ENCODE results near the gene GSG1L.
A peak's percentile ranks its signal among the peaks of the same experiment; 100 is the strongest.

The GSG1L gene

GRCh38 chr16:28082624-28083023 is 19.1 kb upstream of the GSG1L start:
- no peaks in the 10 kb centered on the region for H3K4me1 Mint-ChIP-seq
- H3K36me3 Mint-ChIP-seq: no peaks in the 10 kb centered on the region
- H3K27me3 Mint-ChIP-seq: no peaks in the 10 kb centered on the region
- H3K9me3 Mint-ChIP-seq: no peaks in the 10 kb centered on the region
- no peak overlapping the region for H3K4me3 Mint-ChIP-seq
- H3K27ac Mint-ChIP-seq: no peak overlapping the region

- H3K36me3 Mint-ChIP-seq: no peaks in the 10 kb centered on the region
- no peaks in the 10 kb centered on the region for H3K4me1 Mint-ChIP-seq
- H3K27me3 Mint-ChIP-seq: no peaks in the 10 kb centered on the region
- no peaks in the 10 kb centered on the region for H3K9me3 Mint-ChIP-seq
- H3K4me3 Mint-ChIP-seq: no peak overlapping the region
- H3K27ac Mint-ChIP-seq: no peak overlapping the region
These were observed 18.0 kb upstream of the GSG1L start for GRCh38 chr16:28081391-28081968.

DNA sequence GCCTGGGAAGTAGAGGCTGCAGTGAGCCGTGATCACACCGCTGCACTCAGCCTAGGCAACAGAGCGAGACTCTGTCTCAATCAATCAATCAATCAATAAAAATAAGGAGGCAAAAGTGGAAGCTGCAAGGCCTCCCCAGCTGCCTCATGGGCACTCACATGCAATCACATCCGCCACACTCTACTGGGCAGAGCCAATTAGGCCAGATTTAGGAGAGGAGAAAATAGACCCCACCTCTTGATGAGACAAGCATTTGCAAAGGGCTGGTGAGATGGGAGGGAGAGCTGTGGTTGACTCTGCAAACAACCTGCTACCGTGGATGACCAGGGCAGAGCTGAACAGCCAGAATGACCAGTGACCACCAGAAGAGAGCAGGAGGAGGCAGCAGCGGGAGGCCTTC is 14.7 kb upstream of the GSG1L start:
- Mint-ChIP-seq H3K27me3 (no peaks in the 10 kb centered on the region), H3K4me3 (no peak overlapping the region), H3K9me3 (no peaks in the 10 kb centered on the region), H3K27ac (no peak overlapping the region), H3K4me1 (no peaks in the 10 kb centered on the region), H3K36me3 (no peaks in the 10 kb centered on the region)

GRCh38 chr16:28073836-28074235 is 10.3 kb upstream of the GSG1L start:
- Mint-ChIP-seq H3K4me1 (peaks cover 4% of the 10 kb centered on the region), H3K27ac (no peak overlapping the region), H3K27me3 (peaks cover 2% of the 10 kb centered on the region), H3K9me3 (no peaks in the 10 kb centered on the region), H3K36me3 (no peaks in the 10 kb centered on the region), H3K4me3 (no peak overlapping the region)

GRCh38 chr16:28072087-28072486 is 8.6 kb upstream of the GSG1L start:
- Mint-ChIP-seq H3K27me3 (peaks cover 2% of the 10 kb centered on the region), H3K4me3 (no peak overlapping the region), H3K4me1 (peaks cover 4% of the 10 kb centered on the region), H3K27ac (no peak overlapping the region), H3K9me3 (no peaks in the 10 kb centered on the region), H3K36me3 (no peaks in the 10 kb centered on the region)

DNA sequence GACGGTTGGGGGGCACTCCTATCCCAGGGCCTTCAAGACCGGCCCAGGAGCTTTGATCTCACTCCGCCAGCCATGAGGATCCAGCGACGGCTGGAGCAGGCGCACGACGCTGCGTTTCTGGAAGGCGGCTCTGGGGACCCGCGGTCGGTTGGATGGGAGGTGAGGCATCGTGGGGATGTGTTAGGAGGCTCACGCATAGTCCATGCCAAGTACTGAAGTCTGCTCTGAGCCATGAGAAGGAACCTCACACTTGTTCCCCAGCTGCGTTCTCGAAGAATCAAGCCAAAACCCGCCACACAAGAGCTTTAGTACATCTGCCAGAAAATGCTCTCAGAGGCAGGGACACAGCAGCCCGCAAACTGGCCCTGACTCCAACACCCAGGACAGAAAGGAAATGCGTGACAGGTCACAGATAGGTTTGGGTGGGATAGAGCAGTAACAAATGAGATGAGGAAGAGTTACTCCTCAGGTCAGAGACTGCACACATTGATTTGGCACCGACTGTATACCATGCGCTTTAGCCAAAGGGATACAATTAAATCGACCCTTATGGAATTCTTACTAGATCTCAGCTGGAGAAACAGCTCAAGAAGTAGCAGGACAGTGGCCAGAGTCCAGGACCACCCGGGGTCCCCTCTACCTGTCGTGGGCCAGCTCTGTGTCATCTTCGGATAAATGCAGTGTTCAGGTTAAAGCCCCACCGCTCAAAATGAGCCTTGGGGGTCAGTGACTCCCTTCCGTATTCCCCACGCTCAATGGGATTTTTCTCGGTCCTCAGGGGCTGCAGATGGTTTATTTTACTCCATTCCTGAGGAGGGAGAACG is 6.7 kb upstream of the GSG1L start:
- Mint-ChIP-seq H3K27ac (no peak overlapping the region), H3K36me3 (no peaks in the 10 kb centered on the region), H3K27me3 (peaks cover 7% of the 10 kb centered on the region), H3K9me3 (no peaks in the 10 kb centered on the region), H3K4me1 (peaks cover 4% of the 10 kb centered on the region), H3K4me3 (no peak overlapping the region)

GRCh38 chr16:28068976-28069375 is 5.5 kb upstream of the GSG1L start:
- peaks cover 10% of the 10 kb centered on the region for H3K27me3 Mint-ChIP-seq
- no peaks in the 10 kb centered on the region for H3K36me3 Mint-ChIP-seq
- peaks cover 4% of the 10 kb centered on the region for H3K4me1 Mint-ChIP-seq
- H3K27ac Mint-ChIP-seq: no peak overlapping the region
- no peaks in the 10 kb centered on the region for H3K9me3 Mint-ChIP-seq
- no peak overlapping the region for H3K4me3 Mint-ChIP-seq

DNA sequence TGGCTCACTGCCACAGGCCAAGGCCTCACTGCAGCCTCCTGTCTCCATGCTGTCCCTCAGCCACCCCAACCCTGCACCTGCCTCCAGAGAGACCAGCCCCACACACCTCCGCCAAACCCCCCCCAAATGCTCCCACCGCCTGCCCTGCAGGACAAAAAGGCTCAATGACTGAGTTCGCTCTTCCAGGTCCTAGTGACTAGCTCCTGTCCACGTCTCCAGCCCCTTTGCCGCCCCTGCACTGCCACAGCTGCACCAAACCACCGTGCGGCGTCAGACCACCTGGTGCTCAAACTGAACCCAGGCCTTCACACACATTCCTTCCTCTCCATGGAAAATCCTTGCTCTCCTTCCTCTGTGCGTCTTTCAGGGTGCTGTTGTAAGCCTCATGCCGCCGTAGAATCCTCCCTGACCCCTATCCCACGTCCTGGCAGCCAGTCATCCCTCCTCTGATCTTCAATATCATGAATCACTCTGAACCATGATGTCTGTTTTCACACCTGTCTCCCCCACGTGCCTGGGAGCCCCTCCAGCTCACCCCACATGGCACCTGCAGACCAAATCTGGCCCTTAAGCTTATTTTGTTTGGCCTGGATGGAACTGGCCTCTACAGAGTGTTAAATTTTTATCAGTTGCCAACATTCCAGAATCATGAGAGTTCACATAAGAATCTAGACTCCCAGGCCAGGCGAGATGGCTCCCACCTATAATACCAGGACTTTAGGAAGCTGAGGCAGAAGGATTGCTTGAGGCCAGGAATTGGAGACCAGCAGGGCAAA is 4.3 kb upstream of the GSG1L start:
- no peaks in the 10 kb centered on the region for H3K36me3 Mint-ChIP-seq
- no peak overlapping the region for H3K27ac Mint-ChIP-seq

GRCh38 chr16:28064706-28065249 is 1.3 kb upstream of the GSG1L start:
- Mint-ChIP-seq H3K36me3 (no peaks in the 10 kb centered on the region), H3K9me3 (no peaks in the 10 kb centered on the region), H3K4me3 (no peak overlapping the region), H3K27me3 (peaks cover 19% of the 10 kb centered on the region), H3K27ac (no peak overlapping the region), H3K4me1 (peaks cover 2% of the 10 kb centered on the region)

More for the DNA sequence above, 4.3 kb upstream of the GSG1L start:
- Mint-ChIP-seq H3K4me3 (no peak overlapping the region), H3K27me3 (peaks cover 10% of the 10 kb centered on the region), H3K4me1 (peaks cover 4% of the 10 kb centered on the region), H3K9me3 (no peaks in the 10 kb centered on the region)

DNA sequence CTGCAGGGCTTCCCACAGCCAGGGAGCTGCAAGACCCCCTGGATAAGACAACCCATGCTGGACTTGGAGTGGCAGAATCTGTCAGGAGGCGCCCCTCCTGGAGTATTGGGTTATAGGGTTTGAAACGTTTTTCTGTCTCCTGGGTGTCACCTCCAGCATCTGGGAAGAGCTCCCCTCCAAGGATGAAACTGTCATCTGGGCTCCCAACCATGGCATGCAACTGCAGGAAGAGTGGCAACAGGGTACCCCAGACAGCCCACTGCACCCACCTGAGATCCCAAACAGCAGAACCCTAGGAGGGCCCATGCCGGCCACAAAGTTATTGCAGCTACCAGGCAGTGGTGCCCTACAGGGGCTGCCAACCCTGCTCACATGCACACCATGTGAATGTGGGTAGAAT is 636 bp upstream of the GSG1L start:
- Mint-ChIP-seq H3K9me3 (no peaks in the 10 kb centered on the region), H3K36me3 (no peaks in the 10 kb centered on the region), H3K4me3 (peak overlapping the region; percentile 7), H3K27me3 (peaks cover 24% of the 10 kb centered on the region), H3K4me1 (peaks cover 5% of the 10 kb centered on the region), H3K27ac (no peak overlapping the region)

GRCh38 chr16:28062847-28063521 is 530 bp downstream of the GSG1L start:
- Mint-ChIP-seq H3K4me1 (peaks cover 12% of the 10 kb centered on the region), H3K9me3 (no peaks in the 10 kb centered on the region), H3K27me3 (peaks cover 28% of the 10 kb centered on the region), H3K4me3 (no peak overlapping the region), H3K27ac (no peak overlapping the region), H3K36me3 (no peaks in the 10 kb centered on the region)

DNA sequence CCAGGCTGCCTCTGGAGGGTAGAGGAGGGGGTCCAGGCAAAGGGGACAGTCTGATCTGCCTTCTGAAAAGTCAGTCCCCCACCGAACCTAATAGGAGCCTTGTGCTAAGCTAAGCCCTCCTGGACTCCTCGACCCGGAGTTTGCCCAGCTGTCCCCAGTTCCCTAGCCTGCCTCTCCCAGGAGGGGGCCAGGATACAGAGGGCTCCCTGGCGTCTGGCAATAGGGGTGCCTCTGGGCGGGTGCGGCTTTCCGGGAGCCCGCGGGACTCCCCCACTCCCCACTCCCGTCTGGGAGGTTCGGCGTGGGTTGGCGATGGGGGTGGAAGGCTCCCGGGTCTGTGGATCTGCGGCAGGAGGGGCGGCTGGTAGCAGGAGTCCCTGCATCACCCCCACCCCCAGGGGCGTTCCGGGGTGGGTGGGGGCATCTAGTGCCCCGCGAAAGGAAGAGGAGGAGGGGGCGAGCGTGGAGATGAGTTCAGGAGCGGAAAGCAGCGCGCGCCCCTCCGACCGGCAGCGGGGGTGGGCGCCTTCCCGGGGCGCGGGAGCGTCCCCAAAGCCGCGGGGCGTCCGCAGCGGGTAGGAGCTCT is 1.2 kb downstream of the GSG1L start:
- peaks cover 29% of the 10 kb centered on the region for H3K27me3 Mint-ChIP-seq
- no peaks in the 10 kb centered on the region for H3K36me3 Mint-ChIP-seq
- peaks cover 12% of the 10 kb centered on the region for H3K4me1 Mint-ChIP-seq
- no peak overlapping the region for H3K27ac Mint-ChIP-seq
- H3K9me3 Mint-ChIP-seq: no peaks in the 10 kb centered on the region
- no peak overlapping the region for H3K4me3 Mint-ChIP-seq

- H3K27me3 Mint-ChIP-seq: peaks cover 36% of the 10 kb centered on the region
- no peaks in the 10 kb centered on the region for H3K36me3 Mint-ChIP-seq
- peaks cover 12% of the 10 kb centered on the region for H3K4me1 Mint-ChIP-seq
- H3K27ac Mint-ChIP-seq: no peak overlapping the region
- H3K4me3 Mint-ChIP-seq: peak overlapping the region; percentile 33
- no peaks in the 10 kb centered on the region for H3K9me3 Mint-ChIP-seq
These were observed 2.0 kb downstream of the GSG1L start for GRCh38 chr16:28061352-28062101.

DNA sequence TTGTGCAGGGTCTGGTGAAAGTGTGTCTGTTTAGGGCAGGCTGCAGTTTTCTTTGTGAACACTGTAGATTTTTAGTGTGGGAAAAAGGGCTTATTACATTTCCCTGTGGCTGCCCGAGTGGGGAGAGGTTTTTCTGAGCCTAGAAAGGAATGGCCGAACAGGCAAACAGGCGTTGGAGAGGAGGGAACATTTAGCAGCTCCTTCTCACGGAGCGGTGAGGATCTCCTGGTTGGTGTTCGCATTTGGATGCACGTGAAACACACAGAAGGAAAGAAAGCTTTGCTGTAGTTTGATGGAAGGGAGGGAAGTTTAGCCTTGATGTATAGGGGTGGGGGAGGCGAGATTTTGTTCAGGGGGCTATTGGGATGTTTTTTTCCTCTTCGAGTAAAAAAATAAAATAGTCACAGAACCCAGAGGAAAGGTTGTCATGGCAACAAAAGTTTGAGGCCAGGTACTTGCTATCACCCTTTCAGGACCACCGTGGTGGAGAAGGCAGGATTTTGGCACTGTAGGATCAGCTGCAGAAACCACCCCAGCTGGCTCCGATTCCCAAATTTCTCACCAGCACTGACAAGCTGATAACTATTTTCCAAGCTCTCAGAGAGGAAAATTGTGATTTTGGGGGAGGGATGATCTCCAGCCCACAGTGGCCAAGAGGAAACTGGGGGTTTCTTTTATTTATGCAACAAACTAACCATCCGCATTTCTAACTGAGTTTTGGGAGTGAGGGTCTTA is 3.5 kb downstream of the GSG1L start:
- H3K4me1 Mint-ChIP-seq: peaks cover 12% of the 10 kb centered on the region
- H3K4me3 Mint-ChIP-seq: peak overlapping the region; percentile 24
- H3K36me3 Mint-ChIP-seq: no peaks in the 10 kb centered on the region
- H3K27ac Mint-ChIP-seq: no peak overlapping the region
- no peaks in the 10 kb centered on the region for H3K9me3 Mint-ChIP-seq
- H3K27me3 Mint-ChIP-seq: peaks cover 32% of the 10 kb centered on the region
